Natural killer cell treated with Interleukin-12 subunit alpha and Interleukin-12 subunit beta and Interleukin-15 and Interleukin-18, amount 100 ng/mL, for 72 hours (primary cell): ENCODE measurements around the gene TNNC2. TPM values are rescaled to one million over a fixed set of nuclear protein-coding genes. Genes with fewer than 3 reads are reported as not detected.

Experiments
- ATAC-seq, 2 donors: fragments of 150-1000 bp; cut with Tn5 transposase in 1 of 2; sonication (Bioruptor Pico), chemical (Tn5 transposase) in 1 of 2; 2 replicates each; pipeline ENCODE4 v1.10.0; 2021
- DNase-seq: peaks from one replicate; pipeline ENCODE4 v3.0.0; 2022; ENCODE audit warnings: low spot score
- H3K27ac Mint-ChIP-seq, 2 donors: 1 replicate in 1 of 2; 2 replicates in 1 of 2; pipeline ENCODE4 v1.8.0; 2022; ENCODE audit warnings: mixed read lengths in 2 of 2, mild to moderate bottlenecking in 1 of 2, moderate library complexity in 1 of 2
- H3K27me3 Mint-ChIP-seq, 2 donors: 1 replicate in 1 of 2; 2 replicates in 1 of 2; pipeline ENCODE4 v1.8.0; 2022; ENCODE audit warnings: mixed read lengths in 2 of 2
- H3K36me3 Mint-ChIP-seq: one replicate; pipeline ENCODE4 v1.8.0; 2022; ENCODE audit warnings: mixed read lengths
- H3K4me1 Mint-ChIP-seq, 2 donors: 1 replicate in 1 of 2; 2 replicates in 1 of 2; pipeline ENCODE4 v1.8.0; 2022; ENCODE audit warnings: low read depth in 2 of 2, mixed read lengths in 2 of 2, mild to moderate bottlenecking in 1 of 2
- H3K4me3 Mint-ChIP-seq: one replicate; pipeline ENCODE4 v1.8.0; 2022; ENCODE audit warnings: mixed read lengths
- H3K9me3 Mint-ChIP-seq: 2 replicates; pipeline ENCODE4 v1.8.0; 2022; ENCODE audit warnings: mixed read lengths
- total RNA-seq, 2 donors: library from RNA; stranded (reverse); gene quantifications; one replicate each; pipeline ENCODE4 v1.2.3, GENCODE V29; 2022

TNNC2 gene
- total RNA-seq, 2 donors from 2014 or later, result not detected

DNA sequence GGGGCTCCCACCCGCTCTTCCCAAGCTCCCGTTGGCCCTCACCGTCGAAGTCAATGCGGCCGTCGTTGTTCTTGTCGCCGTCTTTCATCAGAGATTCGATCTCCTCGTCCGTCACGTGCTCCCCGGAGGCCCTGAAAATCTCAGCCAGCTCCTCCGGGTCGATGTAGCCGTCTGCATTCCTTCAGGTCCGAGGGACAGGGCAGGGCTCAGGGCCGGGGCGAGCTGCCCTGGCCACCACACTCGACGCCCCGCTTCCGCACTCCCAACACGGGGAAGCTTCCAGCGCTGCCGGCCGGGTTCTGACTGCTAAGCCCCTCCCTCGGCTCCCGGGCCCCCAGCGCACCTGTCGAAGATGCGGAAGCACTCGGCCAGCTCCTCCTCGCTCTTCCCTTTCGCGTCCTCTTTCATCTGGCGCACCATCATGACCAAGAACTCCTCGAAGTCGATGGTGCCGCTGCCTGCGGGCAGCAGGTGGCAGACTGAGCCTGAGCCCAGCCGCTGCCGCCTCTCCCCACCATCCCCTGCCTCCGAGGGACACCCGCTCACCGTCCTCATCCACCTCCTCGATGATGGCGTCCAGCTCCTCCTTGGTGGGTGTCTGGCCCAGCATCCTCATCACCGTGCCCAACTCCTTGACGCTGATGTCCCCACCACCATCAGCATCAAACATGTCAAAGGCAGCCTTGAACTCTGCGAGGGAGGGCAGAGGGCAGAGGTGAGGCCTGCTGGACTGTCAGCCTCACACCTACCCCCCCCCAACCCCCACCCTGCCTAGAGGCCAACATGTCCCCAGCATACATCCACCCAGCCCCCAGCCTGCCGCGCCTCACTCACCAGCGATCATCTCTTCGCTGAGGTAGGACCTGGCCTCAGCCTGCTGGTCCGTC, 2.9 kb downstream of the TNNC2 start:
- ATAC-seq, result peak; percentile 59 to 66

DNA sequence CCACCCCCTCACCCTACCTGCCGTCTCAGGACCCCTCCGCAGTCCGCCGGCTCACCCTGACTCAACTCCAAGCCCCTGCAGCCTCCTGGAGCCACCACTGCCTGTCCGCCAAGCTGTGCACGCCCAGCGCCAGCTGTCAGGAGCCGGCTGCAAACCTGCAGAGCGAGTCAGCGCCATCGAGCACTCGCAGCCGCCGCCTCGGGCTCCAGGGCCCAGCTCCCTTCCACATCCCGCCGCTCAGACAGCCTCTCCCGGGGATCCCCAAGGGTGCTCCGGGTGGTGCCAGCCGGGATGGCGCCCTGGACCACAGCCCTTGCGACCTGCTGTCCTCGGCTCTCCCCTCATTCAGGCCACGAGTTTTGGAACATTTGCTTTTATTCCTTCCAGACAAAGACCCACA, 4.3 kb downstream of the TNNC2 start:
- no peak overlapping the region for H3K27ac Mint-ChIP-seq
- DNase-seq (no peak), ATAC-seq (no peak)
- H3K27me3 Mint-ChIP-seq, result peaks cover 28 to 41% of the 10 kb centered on the region in 2 donors
- H3K9me3 Mint-ChIP-seq, result no peaks in the 10 kb centered on the region
- H3K4me1 Mint-ChIP-seq, result peaks cover 11 to 13% of the 10 kb centered on the region in 2 donors
- H3K4me3 Mint-ChIP-seq, result no peak overlapping the region
- no peaks in the 10 kb centered on the region for H3K36me3 Mint-ChIP-seq

More for the DNA sequence above, 2.9 kb downstream of the TNNC2 start:
- Mint-ChIP-seq H3K27me3 (peaks cover 28 to 41% of the 10 kb centered on the region in 2 donors), H3K4me1 (peaks cover 11 to 13% of the 10 kb centered on the region in 2 donors), H3K36me3 (no peaks in the 10 kb centered on the region), H3K27ac (peak overlapping the region in 1 of 2 donors; percentile 33), H3K9me3 (no peaks in the 10 kb centered on the region), H3K4me3 (peak overlapping the region; percentile 61)
- DNase-seq, result no peak

DNA sequence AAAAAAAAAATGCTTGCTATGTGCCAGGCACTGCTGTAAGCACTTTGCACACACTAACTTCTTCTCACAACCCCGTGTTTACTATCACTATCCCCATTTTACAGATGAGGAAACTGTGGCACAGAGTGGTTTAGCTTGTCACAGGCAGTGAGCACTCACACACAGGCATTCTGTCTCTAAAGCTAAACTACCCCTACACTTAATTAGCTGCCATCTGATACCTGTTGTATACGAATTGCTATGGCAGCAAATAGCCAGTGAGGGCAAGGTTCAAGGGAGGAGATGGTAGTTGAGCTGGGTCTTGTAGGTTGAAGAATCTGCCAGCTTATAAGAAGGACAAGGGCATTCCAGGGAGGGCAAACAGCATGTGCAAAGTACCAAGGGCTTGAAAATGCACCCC, 5.2 kb downstream of the TNNC2 start:
- peaks cover 11 to 13% of the 10 kb centered on the region in 2 donors for H3K4me1 Mint-ChIP-seq
- peaks cover 28 to 41% of the 10 kb centered on the region in 2 donors for H3K27me3 Mint-ChIP-seq
- DNase-seq (no peak), ATAC-seq (no peak)
- H3K36me3 Mint-ChIP-seq, result no peaks in the 10 kb centered on the region
- no peak overlapping the region for H3K4me3 Mint-ChIP-seq
- no peak overlapping the region for H3K27ac Mint-ChIP-seq
- H3K9me3 Mint-ChIP-seq, result no peaks in the 10 kb centered on the region

DNA sequence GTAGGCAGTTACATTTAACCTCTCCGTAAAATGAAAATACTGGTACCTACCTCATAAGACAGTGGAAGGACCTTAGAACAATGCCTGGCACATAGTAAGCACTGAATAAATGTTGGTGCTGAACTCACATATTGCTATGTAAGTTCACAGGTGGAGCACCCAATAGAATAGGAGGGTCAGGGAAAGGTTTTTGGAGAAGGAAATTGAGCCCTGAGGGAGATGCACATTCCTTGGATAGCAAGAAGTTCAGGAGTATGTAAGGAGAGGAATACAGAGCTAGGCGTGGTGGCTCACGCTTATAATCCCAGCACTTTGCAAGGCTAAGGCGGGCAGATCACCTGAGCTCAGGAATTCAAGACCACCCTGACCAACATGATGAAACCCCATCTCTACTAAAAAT, 7.6 kb downstream of the TNNC2 start:
- Mint-ChIP-seq H3K36me3 (peaks cover 4% of the 10 kb centered on the region), H3K4me1 (peaks cover 11 to 12% of the 10 kb centered on the region in 2 donors), H3K4me3 (no peak overlapping the region), H3K9me3 (no peaks in the 10 kb centered on the region), H3K27ac (no peak overlapping the region), H3K27me3 (peaks cover 25 to 35% of the 10 kb centered on the region in 2 donors)
- DNase-seq (no peak), ATAC-seq (no peak)

DNA sequence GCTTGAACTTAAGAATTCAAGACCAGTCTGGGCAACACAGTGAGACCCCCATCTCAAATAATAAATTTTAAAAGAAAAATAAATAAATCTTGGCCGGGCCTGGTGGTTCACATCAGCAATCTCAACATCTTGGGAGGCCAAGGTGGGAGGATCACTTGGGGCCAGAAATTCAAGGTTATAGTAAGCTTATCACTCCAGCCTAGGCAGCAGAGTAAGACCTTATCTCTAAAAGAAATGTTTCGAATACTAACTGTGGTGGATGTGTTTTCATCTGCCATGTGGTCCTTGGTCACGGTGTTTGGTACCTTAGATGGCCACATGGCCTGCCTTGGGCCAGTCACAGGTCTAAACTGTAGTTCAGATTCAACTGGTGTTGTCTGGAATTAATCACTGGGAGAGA, 8.9 kb downstream of the TNNC2 start:
- no peak for ATAC-seq

DNA sequence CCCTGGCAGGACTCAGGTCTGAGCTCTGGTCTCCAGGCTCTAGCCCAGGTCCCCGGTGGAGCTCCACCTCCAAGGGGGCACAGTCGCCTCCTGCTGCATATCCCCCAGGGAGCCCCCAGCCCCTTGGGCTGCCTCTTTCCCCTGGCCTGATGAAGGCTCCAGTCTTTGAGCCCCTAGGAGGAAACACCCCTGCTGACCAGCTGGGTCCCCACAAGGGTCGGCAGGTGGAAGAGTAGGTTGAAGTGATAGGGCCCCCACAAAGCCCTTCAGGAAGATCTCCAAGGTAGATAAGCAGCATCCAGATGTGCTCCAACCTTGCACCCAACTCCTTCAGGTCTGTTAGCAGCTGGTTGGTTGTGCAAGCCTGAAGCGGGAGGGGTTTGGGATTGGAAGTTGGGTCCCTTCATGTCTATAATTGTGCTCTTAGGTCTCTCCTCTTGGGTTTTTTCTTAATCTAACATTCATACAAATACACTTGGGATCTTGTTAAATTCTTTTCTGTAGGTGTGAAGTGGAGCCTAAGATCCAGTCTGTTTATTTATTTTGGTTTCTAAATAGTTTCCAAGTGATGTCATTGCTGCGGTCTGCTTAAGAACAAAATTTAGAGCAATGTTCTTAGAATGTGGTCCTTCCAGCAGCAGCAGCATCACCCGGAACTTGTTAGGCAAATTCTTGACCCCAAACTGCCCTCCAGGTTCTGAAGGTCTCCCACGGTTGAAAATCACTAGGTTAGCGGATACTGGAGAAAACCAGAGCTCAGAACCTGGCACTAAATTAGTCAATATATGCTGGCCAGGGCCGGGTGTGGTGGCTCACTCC, 9.5 kb downstream of the TNNC2 start:
- Mint-ChIP-seq H3K4me1 (peaks cover 15% of the 10 kb centered on the region in 2 donors), H3K9me3 (no peaks in the 10 kb centered on the region)

More for the DNA sequence above, 8.9 kb downstream of the TNNC2 start:
- no peak for DNase-seq
- peaks cover 9% of the 10 kb centered on the region in 2 donors for H3K4me1 Mint-ChIP-seq
- no peak overlapping the region for H3K4me3 Mint-ChIP-seq
- no peaks in the 10 kb centered on the region for H3K9me3 Mint-ChIP-seq
- no peak overlapping the region for H3K27ac Mint-ChIP-seq
- H3K36me3 Mint-ChIP-seq, result peaks cover 4% of the 10 kb centered on the region
- H3K27me3 Mint-ChIP-seq, result peaks cover 14 to 23% of the 10 kb centered on the region in 2 donors

DNA sequence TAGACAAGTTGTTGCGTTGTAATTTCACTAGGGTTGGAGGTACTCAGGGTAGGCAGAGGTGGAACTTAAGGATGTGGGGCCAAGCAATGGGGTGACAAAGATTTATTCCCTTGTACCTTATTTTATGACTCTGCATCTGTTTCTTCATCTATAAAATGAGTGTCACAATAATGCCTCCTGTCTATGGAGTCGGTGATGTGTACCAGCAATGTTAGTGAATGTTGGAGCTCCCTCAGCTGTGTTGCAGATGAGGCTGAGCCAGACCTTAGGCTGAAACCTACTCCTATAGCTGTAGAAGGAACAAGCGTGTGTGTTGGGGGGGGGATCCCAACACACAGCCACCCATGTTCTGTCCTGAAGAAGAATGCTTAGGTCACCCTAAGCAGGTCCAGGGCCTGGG, 10.2 kb downstream of the TNNC2 start:
- no peak overlapping the region for H3K27ac Mint-ChIP-seq
- H3K4me1 Mint-ChIP-seq, result peaks cover 16 to 18% of the 10 kb centered on the region in 2 donors

More for the DNA sequence above, 9.5 kb downstream of the TNNC2 start:
- ATAC-seq, result no peak
- Mint-ChIP-seq H3K36me3 (peaks cover 4% of the 10 kb centered on the region), H3K27ac (no peak overlapping the region), H3K4me3 (no peak overlapping the region), H3K27me3 (peaks cover 10 to 17% of the 10 kb centered on the region in 2 donors)
- DNase-seq, result no peak

DNA sequence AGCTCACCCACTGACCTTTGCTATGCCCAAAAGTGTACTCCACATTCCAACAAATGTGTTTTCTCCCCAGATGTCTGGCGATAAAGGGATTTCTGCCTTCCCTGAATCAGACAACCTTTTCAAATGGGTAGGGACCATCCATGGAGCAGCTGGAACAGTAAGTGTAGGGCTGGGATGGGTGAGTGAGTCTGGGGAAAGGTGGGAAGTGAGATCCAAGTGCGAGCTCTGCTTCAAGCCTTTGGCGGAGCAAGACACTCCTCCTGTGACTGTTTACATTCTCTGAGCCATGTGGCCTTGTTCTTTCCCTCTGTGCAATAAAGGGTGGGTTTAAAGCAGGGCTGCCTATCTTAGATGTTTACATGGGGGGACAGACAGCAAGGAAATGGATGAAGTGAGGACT, 12.8 kb downstream of the TNNC2 start:
- no peak overlapping the region for H3K27ac Mint-ChIP-seq
- DNase-seq, result no peak
- H3K36me3 Mint-ChIP-seq, result peaks cover 22% of the 10 kb centered on the region
- H3K27me3 Mint-ChIP-seq, result no peaks in the 10 kb centered on the region
- H3K4me3 Mint-ChIP-seq, result no peak overlapping the region
- ATAC-seq, result no peak
- peaks cover 12 to 18% of the 10 kb centered on the region in 2 donors for H3K4me1 Mint-ChIP-seq
- no peaks in the 10 kb centered on the region for H3K9me3 Mint-ChIP-seq

More for the DNA sequence above, 10.2 kb downstream of the TNNC2 start:
- Mint-ChIP-seq H3K9me3 (no peaks in the 10 kb centered on the region), H3K4me3 (no peak overlapping the region), H3K27me3 (peaks cover 6 to 10% of the 10 kb centered on the region in 2 donors), H3K36me3 (peaks cover 4% of the 10 kb centered on the region)
- no peak for DNase-seq
- no peak for ATAC-seq

DNA sequence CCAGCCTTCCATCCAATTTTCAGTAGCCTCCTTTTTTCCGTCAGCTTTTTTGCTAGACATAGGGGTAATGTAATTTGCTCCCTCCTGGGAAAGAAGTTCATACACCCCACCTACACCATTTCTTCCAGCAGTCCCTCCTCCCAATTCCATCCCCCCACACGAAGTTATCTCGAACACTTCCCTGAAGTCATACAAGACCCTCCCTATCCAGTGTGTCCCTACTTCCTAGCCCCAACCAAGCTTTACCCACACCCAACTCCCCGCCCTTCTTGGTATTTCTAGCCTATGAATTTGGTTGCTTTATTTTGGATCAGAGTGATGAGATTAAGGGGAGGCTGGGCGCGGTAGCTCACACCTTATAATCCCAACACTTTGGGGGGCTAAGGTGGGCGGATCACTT, 13.6 kb downstream of the TNNC2 start:
- H3K27me3 Mint-ChIP-seq, result no peaks in the 10 kb centered on the region
- H3K36me3 Mint-ChIP-seq, result peaks cover 26% of the 10 kb centered on the region
- peaks cover 12 to 18% of the 10 kb centered on the region in 2 donors for H3K4me1 Mint-ChIP-seq

DNA sequence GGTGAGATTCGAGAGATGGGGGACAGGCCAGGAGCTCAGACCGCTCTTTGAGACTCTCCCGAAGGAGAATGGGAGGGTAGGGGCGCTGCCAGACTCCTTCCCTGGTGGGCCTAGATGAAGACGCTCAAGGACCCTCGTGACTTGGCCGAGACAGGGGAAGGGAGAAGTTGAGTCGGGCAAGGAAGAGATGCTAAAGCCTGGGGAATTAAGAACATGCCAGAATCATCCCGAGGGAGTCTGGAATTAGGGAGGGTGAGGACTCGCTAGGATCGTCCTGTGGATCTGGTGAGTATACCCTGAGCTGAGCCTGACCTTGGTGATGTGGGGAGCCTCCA, 14.1 kb downstream of the TNNC2 start:
- Mint-ChIP-seq H3K9me3 (no peaks in the 10 kb centered on the region), H3K36me3 (peaks cover 26% of the 10 kb centered on the region), H3K4me3 (peak overlapping the region; percentile 95)

More for the DNA sequence above, 13.6 kb downstream of the TNNC2 start:
- Mint-ChIP-seq H3K27ac (peak overlapping the region; percentile 76 to 87), H3K9me3 (no peaks in the 10 kb centered on the region), H3K4me3 (peak overlapping the region; percentile 95)
- no peak for ATAC-seq
- DNase-seq, result no peak

DNA sequence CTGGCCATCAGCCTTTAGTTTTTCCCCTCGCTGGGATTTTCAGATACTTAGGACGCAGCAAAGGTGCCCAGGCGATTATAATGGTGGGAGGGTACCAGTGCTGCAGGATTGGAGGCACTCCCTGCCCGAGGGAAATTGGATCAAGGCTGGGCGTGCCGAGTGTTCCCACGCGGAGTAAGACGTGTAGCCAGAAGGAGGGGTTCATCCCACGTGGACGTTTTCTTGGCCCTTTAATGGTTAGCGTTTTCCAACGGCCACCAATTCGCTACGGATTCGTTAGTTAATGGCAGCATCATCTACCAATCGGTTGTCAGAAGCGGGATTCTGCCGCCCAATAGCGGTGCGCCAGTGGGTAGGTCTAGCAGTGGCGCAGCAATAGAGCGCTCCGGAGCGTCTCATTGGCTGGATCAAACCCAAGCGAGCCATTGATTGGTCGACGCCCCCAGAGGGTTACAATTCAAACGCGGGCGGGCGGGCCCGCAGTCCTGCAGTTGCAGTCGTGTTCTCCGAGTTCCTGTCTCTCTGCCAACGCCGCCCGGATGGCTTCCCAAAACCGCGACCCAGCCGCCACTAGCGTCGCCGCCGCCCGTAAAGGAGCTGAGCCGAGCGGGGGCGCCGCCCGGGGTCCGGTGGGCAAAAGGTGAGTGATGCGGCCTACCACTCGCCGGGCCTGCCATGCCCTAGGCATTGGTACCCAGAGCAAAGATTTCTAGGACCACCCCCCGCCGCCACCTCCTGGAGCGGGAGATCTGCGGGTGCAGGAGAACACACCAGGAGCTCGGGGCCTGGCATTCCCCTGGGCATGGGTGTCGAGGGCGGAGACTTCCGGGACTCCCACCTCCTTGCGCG, 14.7 kb downstream of the TNNC2 start, which contains the start of gene UBE2C:
Gene UBE2C (plus strand): TSS at position 488 of the 849 bp plus-strand sequence. CDS start 52 bp downstream, at position 540.
- peak within 1 kb of the TSS; percentile 95 for H3K4me3 Mint-ChIP-seq
- peaks cover 26% of the 10 kb centered on the region for H3K36me3 Mint-ChIP-seq
- H3K27ac Mint-ChIP-seq, result peak within 1 kb of the TSS; percentile 76 to 87
- peak; percentile 99 to 100 for ATAC-seq
- peaks cover 12 to 18% of the 10 kb centered on the region in 2 donors for H3K4me1 Mint-ChIP-seq
- no peaks in the 10 kb centered on the region for H3K27me3 Mint-ChIP-seq
- no peaks in the 10 kb centered on the region for H3K9me3 Mint-ChIP-seq
- peak; percentile 96 for DNase-seq

More for the DNA sequence above, 14.1 kb downstream of the TNNC2 start:
- Mint-ChIP-seq H3K4me1 (peaks cover 12 to 18% of the 10 kb centered on the region in 2 donors), H3K27ac (peak overlapping the region; percentile 76 to 87), H3K27me3 (no peaks in the 10 kb centered on the region)
- DNase-seq, result no peak
- ATAC-seq, result no peak

DNA sequence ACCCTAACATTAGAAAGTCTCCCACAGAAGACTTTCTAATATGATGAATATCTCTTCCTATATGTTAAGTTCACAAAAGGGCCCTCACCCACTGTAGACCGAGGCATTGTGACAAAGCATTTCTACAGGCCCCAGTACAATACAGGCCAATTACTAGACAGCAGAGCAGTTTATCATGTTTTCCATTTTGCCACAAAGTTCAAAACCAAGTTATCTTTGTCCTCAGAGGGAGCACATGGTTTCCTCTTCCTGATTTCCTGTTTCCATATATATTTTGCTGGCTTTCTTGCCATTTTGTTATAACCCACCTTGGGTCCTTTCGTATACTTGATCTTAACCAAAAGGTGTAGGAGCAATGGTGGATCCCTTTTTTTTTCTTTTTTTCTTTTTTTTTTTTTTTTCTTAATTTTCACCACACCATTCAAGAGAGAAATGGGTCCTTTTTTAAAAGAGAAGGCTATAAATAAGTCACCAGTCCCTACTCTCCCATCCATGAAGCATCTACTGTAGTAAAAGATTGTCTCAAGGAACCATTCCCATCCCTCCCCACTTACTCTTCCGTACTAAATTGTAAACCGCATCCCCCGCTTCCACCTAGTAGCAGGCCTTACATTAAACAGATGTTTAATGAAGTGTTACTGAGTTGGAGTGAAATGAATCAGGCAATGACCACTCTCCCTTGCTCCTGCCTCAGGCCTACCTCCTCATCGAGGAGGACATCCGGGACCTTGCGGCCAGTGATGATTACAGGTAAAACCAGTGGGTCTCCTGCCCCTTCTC, 16.7 kb downstream of the TNNC2 start:
- H3K4me3 Mint-ChIP-seq, result no peak overlapping the region
- H3K9me3 Mint-ChIP-seq, result no peaks in the 10 kb centered on the region
- ATAC-seq (no peak), DNase-seq (no peak)
- H3K4me1 Mint-ChIP-seq, result peaks cover 12 to 15% of the 10 kb centered on the region in 2 donors
- H3K27ac Mint-ChIP-seq, result peak overlapping the region in 1 of 2 donors; percentile 57
- H3K36me3 Mint-ChIP-seq, result peaks cover 29% of the 10 kb centered on the region
- no peaks in the 10 kb centered on the region for H3K27me3 Mint-ChIP-seq
